Transverse colon (tissue), 3 donors: Measurements from ENCODE around the gene LPO.
A peak's percentile ranks its signal among the peaks of the same experiment; 100 is the strongest.

ENCODE experiments used
- EP300 ChIP-seq: sonication (generic); formaldehyde crosslinking; IDR thresholded peaks from one replicate; pipeline ENCODE4 v1.6.1; 2017; ENCODE audit warnings: antibody characterized with exemption, low read depth
- TF ChIP-seq, protein P1 (sequence below), 5 experiments: fragments of 200-600 bp in 3 of 5; fragments of 450-650 bp in 2 of 5; sonication (generic) in 3 of 5; IDR thresholded peaks; 1 replicate in 2 of 5; 2 replicates in 3 of 5; pipeline ENCODE4 v1.5.1; 2016 to 2017; ENCODE audit warnings: antibody characterized with exemption in 5 of 5, inconsistent platforms in 3 of 5, mild to moderate bottlenecking in 2 of 5, moderate library complexity in 1 of 5

DNA sequence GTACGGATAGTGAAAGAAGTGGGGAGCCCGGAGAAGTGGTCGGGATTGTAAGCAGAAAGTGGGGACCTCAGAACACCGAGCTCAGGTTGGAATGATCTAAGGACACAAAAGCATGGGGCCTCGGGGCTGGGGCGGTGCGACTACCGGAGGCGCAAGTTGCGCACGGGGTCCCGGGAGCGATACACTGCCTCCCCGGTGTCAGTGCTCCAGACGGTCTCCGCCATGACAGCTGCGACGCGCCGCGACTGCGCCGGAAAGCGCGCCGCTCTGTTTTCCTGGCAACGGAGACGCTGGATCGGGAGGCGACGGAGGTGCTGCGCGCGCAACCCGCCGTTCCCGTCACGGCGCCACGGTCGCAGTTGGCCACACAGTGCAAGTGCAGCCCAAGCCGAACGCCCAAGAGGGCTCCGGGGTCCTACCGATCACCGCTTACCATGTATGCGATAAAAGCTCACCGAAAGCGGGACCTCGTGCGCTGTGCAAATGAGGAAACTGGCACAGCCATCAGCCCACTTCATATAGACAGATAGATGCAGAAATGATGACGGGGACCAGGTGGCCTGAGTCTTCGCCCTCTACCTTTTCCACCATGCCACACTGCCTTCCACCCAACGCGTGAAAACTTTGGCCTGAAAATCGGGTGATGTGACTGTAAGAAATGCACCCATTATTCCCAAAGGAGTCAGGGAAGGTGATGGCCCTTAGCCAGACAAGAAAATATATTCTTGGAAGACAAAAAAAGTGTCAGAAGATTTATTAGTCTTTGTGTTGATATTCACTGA is 19.2 kb upstream of the LPO start, which contains the start of gene MKS1:
- TF ChIP-seq, protein P1, sequence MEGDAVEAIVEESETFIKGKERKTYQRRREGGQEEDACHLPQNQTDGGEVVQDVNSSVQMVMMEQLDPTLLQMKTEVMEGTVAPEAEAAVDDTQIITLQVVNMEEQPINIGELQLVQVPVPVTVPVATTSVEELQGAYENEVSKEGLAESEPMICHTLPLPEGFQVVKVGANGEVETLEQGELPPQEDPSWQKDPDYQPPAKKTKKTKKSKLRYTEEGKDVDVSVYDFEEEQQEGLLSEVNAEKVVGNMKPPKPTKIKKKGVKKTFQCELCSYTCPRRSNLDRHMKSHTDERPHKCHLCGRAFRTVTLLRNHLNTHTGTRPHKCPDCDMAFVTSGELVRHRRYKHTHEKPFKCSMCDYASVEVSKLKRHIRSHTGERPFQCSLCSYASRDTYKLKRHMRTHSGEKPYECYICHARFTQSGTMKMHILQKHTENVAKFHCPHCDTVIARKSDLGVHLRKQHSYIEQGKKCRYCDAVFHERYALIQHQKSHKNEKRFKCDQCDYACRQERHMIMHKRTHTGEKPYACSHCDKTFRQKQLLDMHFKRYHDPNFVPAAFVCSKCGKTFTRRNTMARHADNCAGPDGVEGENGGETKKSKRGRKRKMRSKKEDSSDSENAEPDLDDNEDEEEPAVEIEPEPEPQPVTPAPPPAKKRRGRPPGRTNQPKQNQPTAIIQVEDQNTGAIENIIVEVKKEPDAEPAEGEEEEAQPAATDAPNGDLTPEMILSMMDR (IDR thresholded peaks at IDR 0.05): peak; percentile 67 to 90 (median 73)
- no peak for TF ChIP-seq EP300
